ENCODE results near the gene GBGT1. TPM values are rescaled to one million over a fixed set of nuclear protein-coding genes. Genes with fewer than 3 reads are reported as not detected.

The GBGT1 gene
- polyA plus RNA-seq, 1 donor from 2014 or later, result not detected

- Histone ChIP-seq H3K27ac (ENCODE audit: low read length) (no peak overlapping the region), H2AFZ (ENCODE audit: low read depth, low read length) (no peak overlapping the region), H3K4me3 (ENCODE audit: low read length) (no peak overlapping the region), H3K9ac (ENCODE audit: low read length) (no peak overlapping the region), H3K79me2 (replicated peaks; ENCODE audit: insufficient read depth, low read length) (peaks cover 67% of the 10 kb centered on the region), H3K4me2 (ENCODE audit: low read length) (no peak overlapping the region), H3F3A (ENCODE audit: insufficient read depth, low read length, poor library complexity, severe bottlenecking) (no peaks in the 10 kb centered on the region), H3K9me3 (ENCODE audit: low read length) (no peaks in the 10 kb centered on the region), H3K27me3 (ENCODE audit: insufficient read depth, low read depth, low read length) (no peaks in the 10 kb centered on the region), H3K36me3 (ENCODE audit: insufficient read depth, low read length) (no peaks in the 10 kb centered on the region), H4K20me1 (ENCODE audit: insufficient read depth) (peaks cover 7% of the 10 kb centered on the region), H3K9me2 (ENCODE audit: insufficient read depth, low read length) (no peaks in the 10 kb centered on the region)
- no peak for TF ChIP-seq EZH2 (IDR thresholded peaks at IDR 0.05; ENCODE audit: borderline replicate concordance, insufficient read depth, low read length, poor library complexity, severe bottlenecking)
- TF ChIP-seq SMC3 (conservative IDR thresholded peaks at IDR 0.05; ENCODE audit: poor library complexity), result no peak
- TF ChIP-seq MXI1 (conservative IDR thresholded peaks at IDR 0.05; ENCODE audit: poor library complexity, severe bottlenecking), result no peak
- no peak for TF ChIP-seq EP300 (conservative IDR thresholded peaks at IDR 0.05; ENCODE audit: poor library complexity, severe bottlenecking)
- TF ChIP-seq TAF1 (IDR thresholded peaks at IDR 0.05; ENCODE audit: low read depth), result no peak
- TF ChIP-seq RAD21 (conservative IDR thresholded peaks at IDR 0.05), result no peak
- TF ChIP-seq CTCF (IDR thresholded peaks at IDR 0.05; ENCODE audit: poor library complexity, severe bottlenecking), result no peak
- no peak for TF ChIP-seq POLR2AphosphoS5 (IDR thresholded peaks at IDR 0.05)
These were observed 24.2 kb downstream of the GBGT1 start for GRCh38 chr9:133139246-133140173.

GRCh38 chr9:133137451-133138231 is 26.1 kb downstream of the GBGT1 start:
- no peak overlapping the region for H3K27ac ChIP-seq (ENCODE audit: low read length)

More at GRCh38 chr9:133137451-133138231, 26.1 kb downstream of the GBGT1 start:
- Histone ChIP-seq H3K27me3 (ENCODE audit: insufficient read depth, low read depth, low read length) (no peaks in the 10 kb centered on the region), H3K9me3 (ENCODE audit: low read length) (no peaks in the 10 kb centered on the region), H3K9me2 (ENCODE audit: insufficient read depth, low read length) (no peaks in the 10 kb centered on the region), H3F3A (ENCODE audit: insufficient read depth, low read length, poor library complexity, severe bottlenecking) (no peaks in the 10 kb centered on the region), H3K4me2 (ENCODE audit: low read length) (no peak overlapping the region), H4K20me1 (ENCODE audit: insufficient read depth) (peaks cover 10% of the 10 kb centered on the region), H3K36me3 (ENCODE audit: insufficient read depth, low read length) (no peaks in the 10 kb centered on the region), H3K79me2 (replicated peaks; ENCODE audit: insufficient read depth, low read length) (peaks cover 56% of the 10 kb centered on the region), H2AFZ (ENCODE audit: low read depth, low read length) (no peak overlapping the region), H3K4me3 (ENCODE audit: low read length) (no peak overlapping the region), H3K9ac (ENCODE audit: low read length) (no peak overlapping the region)
- TF ChIP-seq CTCF (IDR thresholded peaks at IDR 0.05; ENCODE audit: poor library complexity, severe bottlenecking) (no peak), EZH2 (IDR thresholded peaks at IDR 0.05; ENCODE audit: borderline replicate concordance, insufficient read depth, low read length, poor library complexity, severe bottlenecking) (no peak), REST (IDR thresholded peaks at IDR 0.05; ENCODE audit: borderline replicate concordance) (no peak), EP300 (conservative IDR thresholded peaks at IDR 0.05; ENCODE audit: poor library complexity, severe bottlenecking) (no peak), POLR2AphosphoS5 (IDR thresholded peaks at IDR 0.05) (no peak), SMC3 (conservative IDR thresholded peaks at IDR 0.05; ENCODE audit: poor library complexity) (no peak), RAD21 (conservative IDR thresholded peaks at IDR 0.05) (no peak), MXI1 (conservative IDR thresholded peaks at IDR 0.05; ENCODE audit: poor library complexity, severe bottlenecking) (no peak), TAF1 (IDR thresholded peaks at IDR 0.05; ENCODE audit: low read depth) (no peak)
